ENCODE measurements around the gene MAIP1.
"Not testable (repeated sequence)": the region's sequence is repeated elsewhere in the genome, so short reads cannot be mapped to it uniquely, and the experiment has no call there.

MAIP1 gene

GRCh38 chr2:199955339-199956061, at the start of gene MAIP1, which contains the start of gene TYW5:
Gene MAIP1 (plus strand): TSS chr2:199955582. CDS start chr2:199955799, 217 bp downstream.
Gene TYW5 (minus strand): TSS chr2:199955491. CDS start chr2:199955470, 21 bp downstream.
- peak; percentile 68 to 71 for DNase-seq (ENCODE audit: low read depth in 2 of 2)

- no peak for DNase-seq (ENCODE audit: low read depth in 2 of 2)
These were observed 48.2 kb upstream of the MAIP1 start for GRCh38 chr2:199907008-199907714.

GRCh38 chr2:199910338-199911051, 44.9 kb upstream of the MAIP1 start:
- DNase-seq (ENCODE audit: low read depth in 2 of 2), result no peak

GRCh38 chr2:199911052-199911876, 44.1 kb upstream of the MAIP1 start, which contains the start of gene C2orf69:
Gene C2orf69 (plus strand): TSS chr2:199911293. CDS start chr2:199911439, 146 bp downstream.
- peak; percentile 89 for DNase-seq (ENCODE audit: low read depth in 2 of 2)

GRCh38 chr2:199911877-199912161, 43.6 kb upstream of the MAIP1 start:
- no peak for DNase-seq (ENCODE audit: low read depth in 2 of 2)

- not testable (repeated sequence) for DNase-seq (ENCODE audit: low read depth in 2 of 2)
These were observed 42.7 kb upstream of the MAIP1 start for GRCh38 chr2:199912553-199913114.

- DNase-seq (ENCODE audit: low read depth in 2 of 2), result no peak
These were observed 40.9 kb upstream of the MAIP1 start for GRCh38 chr2:199914372-199914958.

- no peak for DNase-seq (ENCODE audit: low read depth in 2 of 2)
These were observed 38.4 kb upstream of the MAIP1 start for GRCh38 chr2:199916980-199917379.

GRCh38 chr2:199922856-199923255, 32.5 kb upstream of the MAIP1 start:
- no peak for DNase-seq (ENCODE audit: low read depth in 2 of 2)

GRCh38 chr2:199923924-199924323, 31.5 kb upstream of the MAIP1 start:
- DNase-seq (ENCODE audit: low read depth in 2 of 2), result no peak

GRCh38 chr2:199926806-199927205, 28.6 kb upstream of the MAIP1 start:
- no peak for DNase-seq (ENCODE audit: low read depth in 2 of 2)

GRCh38 chr2:199928226-199928625, 27.2 kb upstream of the MAIP1 start:
- DNase-seq (ENCODE audit: low read depth in 2 of 2), result no peak

- DNase-seq (ENCODE audit: low read depth in 2 of 2), result no peak
These were observed 26.8 kb upstream of the MAIP1 start for GRCh38 chr2:199928626-199929025.

- no peak for DNase-seq (ENCODE audit: low read depth in 2 of 2)
These were observed 26.1 kb upstream of the MAIP1 start for GRCh38 chr2:199929262-199929661.

- no peak for DNase-seq (ENCODE audit: low read depth in 2 of 2)
These were observed 23.0 kb upstream of the MAIP1 start for GRCh38 chr2:199932312-199932855.

GRCh38 chr2:199933466-199933865, 21.9 kb upstream of the MAIP1 start:
- no peak for DNase-seq (ENCODE audit: low read depth in 2 of 2)

- DNase-seq (ENCODE audit: low read depth in 2 of 2), result no peak
These were observed 18.8 kb upstream of the MAIP1 start for GRCh38 chr2:199936554-199936953.

- no peak for DNase-seq (ENCODE audit: low read depth in 2 of 2)
These were observed 15.0 kb upstream of the MAIP1 start for GRCh38 chr2:199940373-199940772.

- DNase-seq (ENCODE audit: low read depth in 2 of 2), result no peak
These were observed 12.0 kb upstream of the MAIP1 start for GRCh38 chr2:199943373-199943772.

GRCh38 chr2:199946196-199946595, 9.2 kb upstream of the MAIP1 start:
- no peak for DNase-seq (ENCODE audit: low read depth in 2 of 2)

GRCh38 chr2:199946836-199947235, 8.5 kb upstream of the MAIP1 start:
- no peak for DNase-seq (ENCODE audit: low read depth in 2 of 2)
